Measurements from ENCODE around the gene SMIM38. TPM values are rescaled to one million over a fixed set of nuclear protein-coding genes. Genes with fewer than 3 reads are reported as not detected.
"Not testable (repeated sequence)": the region's sequence is repeated elsewhere in the genome, so short reads cannot be mapped to it uniquely, and the experiment has no call there.

SMIM38 gene
- total RNA-seq, 1 experiment from 2014 or later: 0.09 TPM

DNA sequence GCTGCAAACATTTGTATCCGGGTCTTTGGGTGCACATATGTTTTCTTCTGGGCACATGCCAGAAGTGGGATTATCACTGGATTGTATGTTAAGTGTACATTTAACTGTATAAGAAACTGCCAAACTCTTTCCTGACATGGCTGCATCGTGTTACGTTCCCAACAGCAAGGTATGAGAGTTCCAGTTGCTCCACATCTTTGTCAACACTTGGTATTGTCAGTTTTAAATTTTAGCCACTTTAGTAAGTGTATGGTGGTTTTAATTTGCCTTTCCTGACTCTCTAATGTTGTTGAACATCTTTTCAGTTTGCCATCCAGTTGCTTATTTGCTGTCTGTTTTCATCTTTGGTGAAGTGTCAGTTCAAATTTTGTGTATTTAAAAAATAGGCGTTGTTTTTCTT is 22.5 kb upstream of the SMIM38 start:
- H3K4me1 ChIP-seq (ENCODE audit: insufficient read depth, low read length): no peaks in the 10 kb centered on the region; the same call in 1 of the 2 replicates

DNA sequence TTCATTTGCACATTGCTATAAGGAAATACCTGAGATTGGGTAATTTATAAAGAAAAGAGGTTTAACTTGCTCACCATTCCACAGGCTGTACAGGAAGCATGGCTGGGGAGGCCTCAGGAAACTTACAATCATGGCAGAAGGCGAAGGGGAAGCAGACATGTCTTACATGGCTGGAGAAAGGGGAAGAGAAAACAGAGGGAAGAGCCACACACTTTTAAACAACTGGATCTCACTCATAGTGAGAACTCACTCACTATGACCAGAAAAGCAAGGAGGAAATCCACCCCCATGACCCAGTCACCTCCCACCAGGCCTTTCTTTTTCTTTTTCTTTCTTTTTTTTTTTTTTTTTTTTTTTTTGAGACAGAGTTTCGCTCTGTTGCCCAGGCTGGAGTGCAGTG is 21.6 kb upstream of the SMIM38 start:
- H2AK5ac ChIP-seq (ENCODE audit: insufficient read length, low read length); H2BK120ac ChIP-seq (ENCODE audit: low read depth, low read length, poor library complexity, severe bottlenecking); H3K79me1 ChIP-seq (ENCODE audit: insufficient read depth, low read depth, low read length, poor library complexity, severe bottlenecking); H3T11ph ChIP-seq (ENCODE audit: low read length); H3K4me3 Mint-ChIP-seq; H4K8ac ChIP-seq (replicated peaks; ENCODE audit: insufficient read length, low read depth, low read length); H4K91ac ChIP-seq (ENCODE audit: insufficient read length, low read depth, low read length); H3K27me3 Mint-ChIP-seq (ENCODE audit: low read depth); H3K23ac ChIP-seq (ENCODE audit: insufficient read length, low read depth, low read length); H3K18ac ChIP-seq (ENCODE audit: insufficient read length, low read depth, low read length); H2AFZ ChIP-seq (ENCODE audit: low read length); H2BK20ac ChIP-seq (ENCODE audit: low read depth, low read length, poor library complexity, severe bottlenecking); H3K56ac ChIP-seq (ENCODE audit: insufficient read length, low read depth, low read length); H3K9me3 ChIP-seq (ENCODE audit: control insufficient read depth, low read depth, low read length); H3K27me3 ChIP-seq (ENCODE audit: insufficient read depth, low read length); H3K27ac ChIP-seq (ENCODE audit: insufficient read length, low read depth, low read length); H4K20me1 ChIP-seq (ENCODE audit: control insufficient read depth, insufficient read depth, insufficient read length); H3K4me1 ChIP-seq (ENCODE audit: insufficient read depth, low read length); DNase-seq; H3K9ac ChIP-seq (ENCODE audit: extremely low read depth, insufficient read length, low read length); H3K4me2 ChIP-seq (ENCODE audit: insufficient read depth, insufficient read length, low read length); H3K79me2 ChIP-seq (ENCODE audit: insufficient read depth, low read length); H3K27ac Mint-ChIP-seq; H2BK5ac ChIP-seq (ENCODE audit: insufficient read length, low read length); H3K14ac ChIP-seq (ENCODE audit: insufficient read depth, low read length); H2BK15ac ChIP-seq (ENCODE audit: low read depth, low read length); H4K5ac ChIP-seq (ENCODE audit: insufficient read length, low read depth, low read length); H2BK12ac ChIP-seq (ENCODE audit: insufficient read length, low read depth, low read length); H3K4ac ChIP-seq (ENCODE audit: low read depth, low read length); H3K23me2 ChIP-seq (ENCODE audit: insufficient read length, low read depth, low read length, poor library complexity, severe bottlenecking): not testable (repeated sequence)
- peaks cover 9 to 16% of the 10 kb centered on the region in 2 experiments for H3K4me1 Mint-ChIP-seq
- peaks cover 15 to 16% of the 10 kb centered on the region in 2 experiments for H3K9me3 Mint-ChIP-seq
- H3K36me3 Mint-ChIP-seq (ENCODE audit: insufficient read depth in 1 of 3, low read depth in 3 of 3): peaks cover 7 to 19% (median 10%) of the 10 kb centered on the region in 3 experiments; a peak in 5 of 7 replicates
- WGBS (ENCODE audit: extremely low coverage, insufficient read length, low lambda C conversion rate): no CpG with 5 or more reads among the region's 2 CpGs

More for the DNA sequence above, 22.5 kb upstream of the SMIM38 start:
- no peaks in the 10 kb centered on the region for H3K79me1 ChIP-seq (ENCODE audit: insufficient read depth, low read depth, low read length, poor library complexity, severe bottlenecking)
- H3K9me3 Mint-ChIP-seq: peaks cover 22 to 25% of the 10 kb centered on the region in 2 experiments
- H3K4ac ChIP-seq (ENCODE audit: low read depth, low read length): no peak overlapping the region
- H4K20me1 ChIP-seq (ENCODE audit: control insufficient read depth, insufficient read depth, insufficient read length): no peaks in the 10 kb centered on the region
- H3K18ac ChIP-seq (ENCODE audit: insufficient read length, low read depth, low read length): no peak overlapping the region
- WGBS (ENCODE audit: extremely low coverage, insufficient read length, low lambda C conversion rate): no CpG with 5 or more reads among the region's 4 CpGs
- TF ChIP-seq, protein P1, sequence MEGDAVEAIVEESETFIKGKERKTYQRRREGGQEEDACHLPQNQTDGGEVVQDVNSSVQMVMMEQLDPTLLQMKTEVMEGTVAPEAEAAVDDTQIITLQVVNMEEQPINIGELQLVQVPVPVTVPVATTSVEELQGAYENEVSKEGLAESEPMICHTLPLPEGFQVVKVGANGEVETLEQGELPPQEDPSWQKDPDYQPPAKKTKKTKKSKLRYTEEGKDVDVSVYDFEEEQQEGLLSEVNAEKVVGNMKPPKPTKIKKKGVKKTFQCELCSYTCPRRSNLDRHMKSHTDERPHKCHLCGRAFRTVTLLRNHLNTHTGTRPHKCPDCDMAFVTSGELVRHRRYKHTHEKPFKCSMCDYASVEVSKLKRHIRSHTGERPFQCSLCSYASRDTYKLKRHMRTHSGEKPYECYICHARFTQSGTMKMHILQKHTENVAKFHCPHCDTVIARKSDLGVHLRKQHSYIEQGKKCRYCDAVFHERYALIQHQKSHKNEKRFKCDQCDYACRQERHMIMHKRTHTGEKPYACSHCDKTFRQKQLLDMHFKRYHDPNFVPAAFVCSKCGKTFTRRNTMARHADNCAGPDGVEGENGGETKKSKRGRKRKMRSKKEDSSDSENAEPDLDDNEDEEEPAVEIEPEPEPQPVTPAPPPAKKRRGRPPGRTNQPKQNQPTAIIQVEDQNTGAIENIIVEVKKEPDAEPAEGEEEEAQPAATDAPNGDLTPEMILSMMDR (conservative IDR thresholded peaks at IDR 0.05): no peak
- H3K27ac Mint-ChIP-seq: no peak overlapping the region
- no peak overlapping the region for H3K23ac ChIP-seq (ENCODE audit: insufficient read length, low read depth, low read length)
- H2AFZ ChIP-seq (ENCODE audit: low read length): no peak overlapping the region
- peaks cover 6% of the 10 kb centered on the region for H3K27me3 Mint-ChIP-seq (ENCODE audit: low read depth)
- H3K4me2 ChIP-seq (ENCODE audit: insufficient read depth, insufficient read length, low read length): no peak overlapping the region
- no peak overlapping the region for H2BK120ac ChIP-seq (ENCODE audit: low read depth, low read length, poor library complexity, severe bottlenecking)
- no peak overlapping the region for H2BK12ac ChIP-seq (ENCODE audit: insufficient read length, low read depth, low read length)
- H3K4me1 Mint-ChIP-seq: peaks cover 5 to 13% of the 10 kb centered on the region in 2 experiments
- H3K27ac ChIP-seq (ENCODE audit: insufficient read length, low read depth, low read length): no peak overlapping the region
- no peak overlapping the region for H3K56ac ChIP-seq (ENCODE audit: insufficient read length, low read depth, low read length)
- H2BK15ac ChIP-seq (ENCODE audit: low read depth, low read length): no peak overlapping the region
- no peak overlapping the region for H4K91ac ChIP-seq (ENCODE audit: insufficient read length, low read depth, low read length)
- H3K23me2 ChIP-seq (ENCODE audit: insufficient read length, low read depth, low read length, poor library complexity, severe bottlenecking): no peaks in the 10 kb centered on the region
- no peak overlapping the region for H2BK5ac ChIP-seq (ENCODE audit: insufficient read length, low read length)
- no peak overlapping the region for H3T11ph ChIP-seq (ENCODE audit: low read length)
- DNase-seq: no peak
- H3K79me2 ChIP-seq (ENCODE audit: insufficient read depth, low read length): no peaks in the 10 kb centered on the region
- H2AK5ac ChIP-seq (ENCODE audit: insufficient read length, low read length): no peak overlapping the region
- peaks cover 9 to 23% (median 11%) of the 10 kb centered on the region in 3 experiments; a peak in 6 of 7 replicates for H3K36me3 Mint-ChIP-seq (ENCODE audit: insufficient read depth in 1 of 3, low read depth in 3 of 3)
- no peak overlapping the region for H3K14ac ChIP-seq (ENCODE audit: insufficient read depth, low read length)
- H3K4me3 Mint-ChIP-seq: no peak overlapping the region
- no peak overlapping the region for H3K9ac ChIP-seq (ENCODE audit: extremely low read depth, insufficient read length, low read length)
- no peak overlapping the region for H2BK20ac ChIP-seq (ENCODE audit: low read depth, low read length, poor library complexity, severe bottlenecking)
- H3K27me3 ChIP-seq (ENCODE audit: insufficient read depth, low read length): no peaks in the 10 kb centered on the region
- no peak overlapping the region for H4K8ac ChIP-seq (replicated peaks; ENCODE audit: insufficient read length, low read depth, low read length)
- peaks cover 10% of the 10 kb centered on the region for H3K9me3 ChIP-seq (ENCODE audit: control insufficient read depth, low read depth, low read length)
- no peak overlapping the region for H4K5ac ChIP-seq (ENCODE audit: insufficient read length, low read depth, low read length)

All from H9 (cell line).